HG02763 (cell line): Measurements from ENCODE around the gene THBS2.
"Not testable (repeated sequence)": the region's sequence is repeated elsewhere in the genome, so short reads cannot be mapped to it uniquely, and the experiment has no call there.

ENCODE experiments used
- ATAC-seq: cut with Tn5 transposase; IDR thresholded peaks from one replicate; pipeline ENCODE4 v1.9.1; 2021; ENCODE audit warnings: mild to moderate bottlenecking, moderate library complexity; ENCODE audit not compliant: unreplicated experiment

Gene THBS2

DNA sequence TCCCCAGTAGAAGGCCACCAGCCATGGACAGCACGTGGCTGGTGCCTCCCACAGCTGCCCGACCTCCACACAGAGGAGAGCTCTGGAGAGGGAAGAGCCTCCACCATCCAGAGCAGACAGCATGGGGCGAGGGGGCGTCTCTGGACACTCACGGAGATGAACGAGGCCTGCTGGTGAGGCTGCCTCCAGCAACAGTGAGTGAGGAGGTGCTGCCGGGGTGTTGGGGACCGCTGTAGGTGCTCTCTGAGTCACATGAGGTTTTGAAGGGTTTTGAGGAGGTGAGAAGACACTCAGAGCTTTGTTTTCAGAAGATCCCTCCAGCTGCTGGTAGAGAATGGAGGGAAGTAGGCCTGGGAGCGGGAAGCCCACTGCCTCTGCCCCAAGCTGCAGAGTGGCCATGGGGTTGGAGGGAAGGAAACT, 65.6 kb downstream of the THBS2 start:
- no peak for ATAC-seq

DNA sequence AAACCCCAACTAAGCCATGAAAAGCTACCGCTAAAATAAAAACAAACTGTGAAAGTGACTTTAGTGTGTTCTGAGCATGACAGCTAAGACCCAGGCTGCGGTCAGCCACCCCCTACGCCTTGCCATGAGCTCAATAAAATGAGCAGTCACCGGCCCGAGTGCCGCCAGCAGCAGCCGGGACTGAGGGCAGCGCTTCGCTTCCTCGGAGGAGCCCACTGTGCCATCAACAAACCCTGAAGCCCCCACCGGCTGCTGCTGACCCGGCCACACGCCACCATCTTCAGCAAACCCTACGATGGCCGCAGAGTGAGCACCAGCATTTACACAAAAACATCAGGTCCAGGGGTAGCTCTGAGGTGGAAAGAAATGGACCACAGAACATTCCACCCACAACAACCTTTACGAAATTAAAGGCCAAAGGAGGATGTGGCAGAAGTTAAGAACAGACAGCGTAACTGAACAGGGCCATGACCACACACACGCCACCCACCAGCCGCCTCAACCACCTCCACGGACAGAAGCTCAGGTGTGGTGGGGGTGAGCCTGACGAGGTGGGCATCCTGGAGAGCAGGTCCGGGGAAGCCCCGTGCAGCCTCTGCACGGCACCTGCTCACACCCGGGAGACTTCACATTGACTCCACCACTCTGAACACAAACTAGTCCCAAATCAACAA, 67.0 kb downstream of the THBS2 start:
- no peak for ATAC-seq

DNA sequence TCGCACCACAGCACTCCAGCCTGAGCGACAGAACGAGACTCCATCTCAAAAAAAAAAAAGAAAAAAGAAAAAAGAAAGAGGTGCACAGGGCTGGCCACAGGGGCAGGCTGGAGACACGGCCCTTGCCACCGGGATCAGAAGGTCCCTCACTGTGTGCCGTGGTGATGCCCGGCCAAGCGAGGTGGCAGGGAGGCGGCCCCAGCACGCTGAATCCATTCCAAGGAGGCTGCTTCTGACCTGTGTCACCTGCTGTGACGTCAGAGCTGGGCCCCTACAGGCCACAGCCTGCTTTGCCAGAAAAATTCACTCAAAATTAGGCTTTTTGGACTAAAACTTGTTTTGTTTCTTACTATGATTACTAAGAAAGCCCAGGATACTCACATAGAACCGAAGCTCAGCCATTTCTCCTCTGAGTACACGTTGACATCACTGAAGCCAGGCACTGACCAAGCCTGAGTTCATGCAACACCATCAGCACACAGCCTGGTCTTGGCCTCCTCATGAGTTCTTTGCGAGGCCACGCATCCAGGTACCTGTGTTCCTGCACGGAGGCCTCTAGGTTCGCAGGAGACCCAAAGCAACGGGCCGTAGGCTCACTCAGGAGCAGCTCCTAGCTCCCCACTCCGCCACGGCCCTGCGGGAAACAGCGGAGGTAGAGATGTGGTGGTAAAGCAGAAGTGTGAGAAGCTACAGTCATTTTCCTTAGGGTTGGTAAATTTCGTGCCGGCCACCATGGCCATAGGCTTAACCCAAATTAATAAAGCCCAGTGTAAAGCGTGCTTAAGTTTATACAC, 67.8 kb downstream of the THBS2 start:
- no peak for ATAC-seq

DNA sequence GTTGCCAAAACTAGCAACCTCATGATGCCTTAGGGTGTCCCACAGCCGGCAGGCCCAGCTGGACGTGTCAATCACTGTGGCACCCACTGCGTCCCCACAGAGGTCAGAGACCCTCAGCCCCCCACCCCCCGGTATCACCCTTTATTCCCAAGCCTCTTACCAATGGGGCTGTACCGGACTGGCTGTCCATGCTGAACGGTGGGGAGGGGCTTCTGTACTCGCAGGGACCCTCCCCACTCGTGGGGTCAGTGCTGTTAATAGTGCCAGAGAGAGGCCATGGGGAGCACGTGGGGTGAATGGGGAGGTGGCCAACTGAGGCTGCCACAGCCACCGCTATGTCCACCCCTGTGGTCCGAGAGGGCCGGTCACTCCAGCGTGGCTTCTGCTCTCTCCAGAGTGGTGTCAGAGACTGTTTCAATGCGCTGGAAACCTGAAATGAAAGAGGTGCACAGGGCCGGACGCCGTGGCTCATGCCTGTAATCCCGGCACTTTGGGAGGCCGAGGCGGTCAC, 68.6 kb downstream of the THBS2 start:
- ATAC-seq: no peak

DNA sequence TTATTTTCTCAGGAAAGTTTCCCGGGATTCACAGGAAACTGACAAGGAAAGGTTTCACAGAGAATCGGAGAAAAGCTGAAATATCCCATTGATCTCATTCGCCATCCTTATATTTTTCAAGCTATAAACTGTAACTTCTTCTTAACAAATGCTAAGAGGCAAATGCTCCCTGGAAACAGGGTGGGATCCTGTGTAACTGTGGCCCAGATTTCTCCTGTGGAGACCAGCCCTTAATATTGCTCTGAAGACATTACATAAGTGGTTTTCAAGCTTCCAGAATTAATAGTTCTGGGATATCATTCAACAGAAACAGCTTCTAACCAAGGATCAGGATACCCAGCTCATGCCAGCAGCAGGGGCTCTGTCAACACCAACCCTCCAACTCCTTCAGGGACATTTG, 69.2 kb downstream of the THBS2 start:
- no peak for ATAC-seq

DNA sequence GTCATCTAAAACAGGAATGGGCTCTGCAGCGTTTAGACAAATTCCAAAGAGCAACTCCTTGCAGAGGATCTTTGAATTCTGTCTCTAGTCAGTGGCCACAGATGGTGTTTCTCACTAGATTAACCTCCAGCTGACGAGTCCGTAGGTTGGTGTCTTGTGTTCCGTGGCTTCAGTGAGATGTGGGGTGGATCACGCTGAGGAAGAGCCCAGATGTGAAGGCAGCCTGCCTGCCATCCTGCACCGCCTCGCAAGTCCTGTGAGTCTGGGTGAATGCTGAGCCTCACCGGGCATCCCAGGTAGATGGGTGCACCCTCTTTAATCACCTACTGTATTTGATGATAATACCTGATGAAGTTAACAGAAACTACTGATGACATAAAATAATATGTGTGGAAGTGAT, 70.4 kb downstream of the THBS2 start:
- no peak for ATAC-seq

DNA sequence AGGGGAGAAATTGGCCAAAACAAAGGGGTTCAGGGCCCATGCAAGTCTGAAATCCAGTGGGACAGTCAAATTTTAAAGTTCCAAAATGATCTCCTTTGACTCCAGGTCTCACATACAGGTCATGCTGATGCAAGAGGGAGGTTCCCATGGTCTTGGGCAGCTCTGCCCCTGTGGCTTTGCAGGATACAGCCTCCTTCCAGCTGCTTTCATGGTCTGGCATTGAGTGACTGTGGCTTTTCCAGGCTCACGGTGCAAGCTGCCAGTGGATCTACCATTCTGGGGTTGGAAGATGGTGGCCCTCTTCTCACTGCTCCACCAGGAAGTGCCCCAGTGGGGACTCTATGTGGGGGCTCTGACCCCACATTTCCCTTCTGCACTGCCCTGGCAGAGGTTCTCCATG, 73.8 kb downstream of the THBS2 start:
- ATAC-seq: not testable (repeated sequence)

DNA sequence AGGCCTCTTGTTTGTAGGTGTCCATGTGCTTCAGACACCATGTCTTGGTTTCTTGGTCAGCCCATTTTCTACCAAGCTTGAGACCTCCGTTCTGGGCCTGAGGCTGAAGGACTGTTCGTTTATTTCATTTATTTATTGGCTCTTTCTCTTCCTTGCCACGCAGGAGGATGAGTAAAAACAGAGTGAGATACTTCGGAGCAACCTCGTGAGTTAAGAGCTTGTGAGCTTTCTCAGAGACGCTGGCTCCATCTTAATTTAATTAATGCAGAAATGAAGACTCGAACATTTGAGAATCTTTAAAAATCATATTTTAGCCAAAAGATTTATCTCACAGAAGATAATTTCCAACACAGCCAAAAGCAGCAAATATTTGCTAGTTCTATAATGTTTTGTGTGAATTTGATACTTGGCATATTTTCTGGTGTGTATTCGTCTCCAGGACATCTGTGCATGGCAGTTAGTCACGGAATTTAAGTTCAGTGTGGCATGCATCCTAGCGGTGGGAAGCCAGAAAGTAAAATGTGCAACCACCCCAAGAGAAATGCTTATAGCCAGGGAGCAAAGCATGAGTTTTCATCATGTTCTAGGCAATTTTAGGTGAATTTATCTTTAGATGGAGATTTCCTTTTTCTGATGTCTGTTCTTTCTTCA, 76.0 kb downstream of the THBS2 start:
- ATAC-seq: no peak

DNA sequence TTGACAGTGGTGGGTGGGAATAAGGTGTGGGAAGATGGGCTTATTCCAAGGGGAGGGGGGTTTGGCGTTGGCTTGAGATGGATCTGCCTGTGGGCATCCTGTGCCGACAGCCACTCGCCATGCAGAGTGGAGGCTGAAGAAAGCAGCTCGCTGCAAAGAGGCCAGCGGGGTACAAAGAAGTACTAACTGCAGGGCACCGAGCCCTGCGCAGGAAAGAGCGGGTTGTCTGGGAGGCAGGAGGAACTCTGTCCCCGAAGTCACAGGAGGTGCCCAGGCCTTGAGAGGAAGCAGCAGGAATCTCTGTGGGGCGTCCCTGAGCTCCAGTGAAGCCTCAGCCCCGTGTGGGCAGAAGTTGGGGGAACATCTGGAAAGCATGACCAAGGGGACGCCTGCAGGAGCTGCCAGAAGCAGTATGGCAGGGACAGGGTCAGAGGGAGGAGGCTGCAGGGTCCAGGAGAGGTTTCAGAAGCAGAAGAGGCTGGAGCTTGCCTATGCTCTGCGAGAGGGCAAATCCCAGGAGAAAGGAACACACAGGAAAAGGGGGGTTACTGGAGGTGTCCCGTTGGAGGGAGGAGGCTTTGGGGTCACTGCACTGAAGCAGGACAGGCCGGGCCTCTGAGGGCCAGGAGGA, 77.2 kb downstream of the THBS2 start:
- ATAC-seq: no peak

DNA sequence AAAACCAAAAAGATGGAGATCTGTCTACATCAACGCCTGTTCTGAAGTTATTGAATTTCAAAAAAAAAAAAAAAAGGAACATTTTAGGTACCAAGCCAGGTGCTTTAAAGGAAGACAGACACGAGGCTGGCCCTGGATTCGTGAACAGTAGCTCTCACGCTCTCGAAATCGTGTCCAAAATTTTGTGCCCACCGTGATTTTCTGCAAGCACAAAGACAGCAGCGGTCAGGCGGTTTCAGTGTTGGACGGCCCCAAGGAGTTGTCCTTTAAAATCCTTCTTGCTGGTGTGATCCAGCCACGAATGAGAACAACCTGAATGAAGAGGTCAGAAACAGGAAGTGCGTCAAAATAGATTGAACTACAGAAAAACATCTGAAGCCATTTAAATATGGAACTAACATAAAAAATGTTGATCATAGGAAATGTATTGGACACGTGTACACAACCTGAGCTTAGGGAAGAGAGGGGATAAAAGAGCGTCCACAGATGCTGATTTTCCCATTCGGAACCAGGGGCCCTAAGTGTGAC, 78.2 kb downstream of the THBS2 start:
- ATAC-seq: no peak

DNA sequence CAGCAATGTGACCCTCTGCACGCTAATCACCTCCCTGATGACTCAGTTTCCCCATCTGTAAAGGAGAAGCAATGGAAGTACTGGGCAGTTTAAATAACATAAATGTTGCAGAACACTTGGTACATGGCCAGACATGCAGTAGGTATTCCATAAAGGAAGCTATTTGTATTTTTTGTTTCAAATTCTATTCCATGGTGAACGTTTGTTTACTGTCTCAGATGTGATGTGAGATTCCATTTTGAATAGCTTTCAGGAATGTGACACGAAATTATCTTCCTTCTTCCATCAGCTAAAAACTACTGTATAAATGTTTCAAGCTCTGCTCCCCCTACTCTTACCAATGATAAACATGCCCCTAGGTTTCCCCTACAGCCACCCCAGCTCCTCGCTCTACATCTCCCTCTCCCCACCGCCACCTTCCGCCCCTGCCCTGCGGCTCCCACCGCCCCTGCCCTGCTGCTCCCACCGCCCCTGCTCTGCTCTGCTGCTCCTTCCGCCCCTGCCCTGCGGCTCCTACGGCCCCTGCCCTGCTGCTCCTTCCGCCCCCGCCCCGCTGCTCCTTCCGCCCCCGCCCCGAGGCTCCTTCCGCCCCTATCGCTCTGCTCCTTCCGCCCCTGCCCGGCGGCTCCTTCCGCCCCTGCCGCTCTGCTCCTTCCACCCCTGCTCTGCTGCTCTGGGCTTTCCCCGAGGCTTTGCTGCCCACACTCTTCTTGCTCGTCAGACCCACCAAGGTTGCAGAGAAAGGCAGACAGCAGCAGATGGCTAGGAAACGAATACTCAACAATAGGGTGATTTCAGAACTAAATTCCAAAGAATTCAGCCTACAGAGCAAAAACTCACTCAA, 78.9 kb downstream of the THBS2 start:
- ATAC-seq: no peak

DNA sequence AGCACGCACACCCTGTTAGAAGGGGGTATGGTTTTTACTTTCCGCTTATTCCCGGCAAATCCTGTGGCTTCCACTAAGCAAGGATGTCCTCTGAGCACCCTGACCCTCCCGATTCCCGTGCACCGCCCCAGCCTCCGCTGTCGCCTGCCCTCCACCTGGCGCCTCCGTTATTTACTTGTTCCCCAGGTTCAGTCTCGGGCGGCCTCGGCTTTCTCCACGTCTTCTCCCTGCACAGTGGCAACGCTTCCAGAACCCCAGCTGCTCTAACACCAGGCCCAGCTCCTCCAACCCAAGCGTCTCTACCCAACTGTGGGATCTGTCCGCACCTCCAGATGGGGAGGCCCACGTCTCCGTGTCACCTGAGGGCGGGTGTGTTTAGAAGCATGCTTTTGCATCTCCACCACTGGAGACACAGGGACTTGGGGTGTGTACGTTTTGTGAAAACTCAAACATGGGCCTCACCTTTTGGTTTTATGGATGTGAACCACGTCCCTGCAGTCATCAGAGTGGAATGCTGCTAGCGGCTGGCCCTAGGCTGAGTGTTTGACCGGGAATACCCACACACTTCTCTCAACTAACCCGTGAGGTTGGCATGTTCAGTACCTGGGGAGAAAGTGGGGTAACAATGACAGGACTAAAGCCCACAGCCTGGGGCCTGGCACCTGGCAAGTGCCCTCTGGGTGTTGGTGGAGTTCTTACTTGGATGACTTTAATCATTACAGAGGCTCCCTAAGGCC, 79.9 kb downstream of the THBS2 start:
- ATAC-seq: no peak

DNA sequence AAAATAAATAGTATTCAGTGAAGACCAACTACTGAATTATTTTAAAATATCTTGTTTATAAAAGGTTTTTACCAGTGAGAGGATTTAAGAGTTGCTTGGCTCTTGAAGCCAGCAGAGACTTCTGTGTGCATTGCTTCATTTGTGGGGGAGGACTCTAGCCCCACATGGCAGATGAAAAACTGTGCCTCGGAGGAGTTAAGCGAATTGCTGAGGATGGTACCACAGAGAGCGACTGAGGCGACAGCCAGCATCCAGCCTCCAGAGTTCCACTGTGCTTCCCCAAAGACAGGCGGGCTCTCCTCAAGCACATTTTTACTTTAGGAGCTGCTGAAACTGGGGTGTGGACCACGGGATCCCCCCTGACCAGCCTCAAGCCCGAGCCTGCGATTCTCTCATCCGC, 80.7 kb downstream of the THBS2 start:
- no peak for ATAC-seq

DNA sequence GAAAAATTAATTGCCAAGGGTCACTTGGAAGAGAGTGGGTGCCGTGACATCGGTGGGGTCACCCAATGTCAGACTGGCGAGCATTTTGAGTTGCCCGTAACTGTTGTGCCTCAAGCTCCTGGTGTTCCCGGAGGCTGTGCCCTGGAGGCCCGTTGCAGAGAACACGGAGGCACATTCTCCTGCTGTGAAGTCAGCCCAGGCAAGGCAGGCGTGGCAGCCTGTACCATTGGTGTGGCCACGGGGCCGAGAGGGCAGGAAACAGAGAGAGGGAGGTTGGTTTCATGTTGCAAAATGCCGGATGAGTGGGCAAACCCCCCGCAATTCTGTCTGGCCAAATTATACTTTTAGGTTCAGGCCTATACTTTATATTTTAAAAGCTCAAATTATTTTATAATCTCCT, 81.2 kb downstream of the THBS2 start:
- ATAC-seq: no peak

DNA sequence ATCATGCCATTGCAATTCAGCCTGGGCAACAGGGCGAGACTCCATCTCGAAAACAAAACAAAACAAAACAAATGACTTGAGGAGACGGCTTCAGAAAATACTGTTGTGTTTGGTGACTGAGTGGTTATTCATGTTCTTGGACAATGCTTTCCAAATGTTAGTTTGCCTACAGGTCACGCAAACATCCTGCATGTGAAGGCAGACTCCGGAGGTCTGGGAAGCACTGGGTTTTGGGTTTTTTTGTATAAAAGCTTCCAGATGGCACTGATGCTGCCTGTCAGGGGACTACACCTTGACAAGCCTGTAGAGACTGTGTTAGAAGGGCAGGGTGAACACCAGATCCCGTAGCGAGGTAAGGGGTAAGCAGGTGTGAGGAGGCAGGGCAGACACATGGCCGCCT, 81.7 kb downstream of the THBS2 start:
- ATAC-seq: no peak

DNA sequence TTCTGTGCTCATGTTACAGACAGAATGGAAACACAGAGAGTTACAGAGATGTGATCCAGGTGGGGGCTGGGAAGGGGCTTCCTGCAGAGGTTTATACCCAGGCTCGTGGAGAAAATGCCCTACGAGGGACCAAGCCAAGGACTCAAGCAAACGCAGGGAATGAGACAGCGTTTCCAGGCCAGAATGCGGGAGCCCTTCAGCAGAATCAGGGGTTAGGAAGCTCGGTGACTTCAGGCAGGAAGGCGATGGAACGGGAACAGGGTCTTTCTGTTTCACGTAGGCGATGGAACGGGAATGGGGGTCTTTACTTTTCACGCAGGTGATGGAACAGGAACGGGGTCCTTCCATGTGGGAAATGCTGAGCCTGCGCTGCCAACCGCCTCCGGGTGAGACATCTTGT, 82.6 kb downstream of the THBS2 start:
- no peak for ATAC-seq

DNA sequence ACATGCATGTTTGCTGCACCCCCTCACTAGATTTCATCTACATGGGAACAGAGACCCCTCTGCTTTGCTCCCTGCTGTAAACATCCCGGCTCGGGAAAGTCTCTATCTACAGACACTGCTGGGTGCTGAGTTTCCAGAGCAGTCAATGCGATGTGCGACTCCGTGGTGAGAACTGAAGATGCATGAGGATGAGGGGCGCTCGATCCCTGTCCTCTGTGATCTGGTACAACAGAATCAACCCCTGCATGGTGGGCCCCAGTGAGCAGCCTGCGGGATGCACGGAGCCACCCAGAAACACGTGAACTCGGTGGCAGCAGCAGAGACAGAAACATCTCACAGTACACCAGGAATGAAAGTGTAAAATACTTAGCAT, 83.1 kb downstream of the THBS2 start:
- no peak for ATAC-seq

DNA sequence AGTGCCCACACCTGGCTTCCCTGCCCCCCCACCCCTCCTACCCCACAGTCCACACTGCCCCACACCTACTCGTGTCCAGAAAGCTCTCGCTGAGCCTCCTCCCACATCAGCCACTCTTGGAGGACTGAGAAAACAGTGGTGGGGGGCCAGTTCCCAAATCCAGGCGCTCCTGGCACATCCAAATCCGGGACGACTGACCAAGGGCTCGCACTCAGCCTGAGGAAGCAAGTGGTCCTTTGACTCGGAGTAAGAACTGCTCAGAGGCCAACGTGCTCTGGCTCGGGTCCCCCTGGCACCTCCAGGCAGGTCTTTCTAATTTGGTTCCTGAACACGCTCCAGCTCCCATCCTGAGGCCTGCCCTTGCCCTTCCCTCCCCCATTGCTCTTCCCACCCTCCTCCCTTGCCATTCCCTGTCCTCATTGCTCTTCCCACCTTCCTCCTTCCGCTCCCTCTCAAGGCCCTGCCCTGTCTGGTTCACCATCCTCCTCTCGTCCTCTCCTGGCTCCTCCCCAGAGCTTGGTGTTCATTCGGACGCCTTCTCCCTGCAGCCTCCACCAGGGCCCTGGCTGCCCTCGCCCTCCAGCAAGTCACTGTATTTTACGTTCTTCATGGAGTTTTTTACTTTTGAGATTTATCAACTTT, 83.6 kb downstream of the THBS2 start:
- ATAC-seq: no peak

DNA sequence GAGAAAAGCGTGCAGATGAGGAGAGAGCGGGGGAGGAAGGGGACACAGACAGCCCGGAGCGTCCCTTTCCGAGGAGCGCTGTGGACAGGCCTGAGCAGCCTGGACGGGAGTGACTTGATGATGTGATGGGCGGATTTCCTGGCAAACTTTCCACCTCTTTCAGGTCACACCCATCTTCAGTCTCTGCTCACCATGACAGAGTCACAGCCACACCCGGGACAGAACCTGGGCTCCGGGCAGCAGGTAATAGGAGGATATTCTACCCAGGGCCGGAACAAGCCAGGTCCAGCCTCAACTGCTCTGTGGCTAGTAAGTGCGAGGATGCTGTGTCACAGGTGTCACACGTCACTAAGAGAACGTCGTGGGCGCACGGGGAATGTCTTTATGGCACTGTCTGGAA, 84.3 kb downstream of the THBS2 start:
- no peak for ATAC-seq
